Measurements from ENCODE around the gene MAL.
A peak's percentile ranks its signal among the peaks of the same experiment; 100 is the strongest.

MAL gene

GRCh38 chr2:95056044-95056443, 30.5 kb downstream of the MAL start:
- DNase-seq (ENCODE audit: insufficient read length), result no peak
- TF ChIP-seq POLR2AphosphoS5 (IDR thresholded peaks at IDR 0.05; ENCODE audit: low read depth, low read length) (no peak), POLR2A (IDR thresholded peaks at IDR 0.05; ENCODE audit: low read depth, low read length) (no peak), TAF1 (IDR thresholded peaks at IDR 0.05; ENCODE audit: borderline replicate concordance, low read depth, low read length) (no peak)
- FAIRE-seq, result no peak

- FAIRE-seq, result no peak
- TF ChIP-seq POLR2A (IDR thresholded peaks at IDR 0.05; ENCODE audit: low read depth, low read length) (no peak), TAF1 (IDR thresholded peaks at IDR 0.05; ENCODE audit: borderline replicate concordance, low read depth, low read length) (no peak), POLR2AphosphoS5 (IDR thresholded peaks at IDR 0.05; ENCODE audit: low read depth, low read length) (no peak)
- DNase-seq (ENCODE audit: insufficient read length), result no peak
These were observed 31.3 kb downstream of the MAL start for GRCh38 chr2:95056461-95057459.

DNA sequence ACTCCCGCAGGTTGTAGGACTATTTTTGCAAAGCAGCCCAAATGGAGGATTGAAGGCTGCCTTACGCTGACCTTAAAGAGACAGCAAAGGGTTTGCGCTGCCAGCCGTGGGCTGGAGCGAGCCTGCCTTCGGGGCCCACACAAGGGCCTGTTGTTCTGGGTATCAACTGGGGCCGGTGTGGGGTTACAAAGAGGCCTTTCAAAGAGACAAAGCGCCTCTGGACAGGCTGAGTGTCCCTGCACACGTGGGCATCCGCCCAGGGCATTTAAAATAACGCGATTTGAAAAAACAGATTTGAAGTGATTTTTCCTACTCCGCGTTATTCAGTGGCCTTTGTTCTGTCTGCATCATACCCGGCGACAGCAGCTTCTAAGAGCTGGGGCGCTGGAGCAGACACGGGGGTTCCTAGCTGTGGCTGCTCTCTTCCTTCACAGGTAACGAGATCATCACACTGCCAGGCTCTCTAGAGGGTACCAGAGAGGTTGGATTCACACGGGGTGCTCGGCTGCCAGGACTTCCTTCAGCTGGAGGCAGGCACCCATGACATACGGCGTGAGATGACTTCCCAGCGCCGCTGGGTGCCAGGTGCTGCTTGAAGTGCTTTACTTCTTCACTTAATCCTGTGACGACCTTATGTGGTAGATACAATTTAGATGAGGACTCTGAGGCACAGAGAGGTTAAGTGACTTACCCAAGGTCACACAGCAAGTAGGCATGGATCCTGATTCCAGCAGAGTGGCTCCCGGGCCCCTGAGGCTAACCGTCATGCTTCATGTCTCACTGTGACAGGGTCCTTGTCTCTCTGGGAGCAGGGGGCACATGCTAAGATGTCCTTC, 32.2 kb downstream of the MAL start:
- no peak for DNase-seq (ENCODE audit: insufficient read length)
- FAIRE-seq, result no peak
- TF ChIP-seq TAF1 (IDR thresholded peaks at IDR 0.05; ENCODE audit: borderline replicate concordance, low read depth, low read length), result no peak
- no peak for TF ChIP-seq POLR2A (IDR thresholded peaks at IDR 0.05; ENCODE audit: low read depth, low read length)
- no peak for TF ChIP-seq POLR2AphosphoS5 (IDR thresholded peaks at IDR 0.05; ENCODE audit: low read depth, low read length)

- no peak for TF ChIP-seq TAF1 (IDR thresholded peaks at IDR 0.05; ENCODE audit: borderline replicate concordance, low read depth, low read length)
- no peak for TF ChIP-seq POLR2A (IDR thresholded peaks at IDR 0.05; ENCODE audit: low read depth, low read length)
- no peak for TF ChIP-seq POLR2AphosphoS5 (IDR thresholded peaks at IDR 0.05; ENCODE audit: low read depth, low read length)
- FAIRE-seq, result no peak
- no peak for DNase-seq (ENCODE audit: insufficient read length)
These were observed 33.0 kb downstream of the MAL start for GRCh38 chr2:95058466-95058988.

- FAIRE-seq, result no peak
These were observed 33.6 kb downstream of the MAL start for GRCh38 chr2:95058989-95059641.

DNA sequence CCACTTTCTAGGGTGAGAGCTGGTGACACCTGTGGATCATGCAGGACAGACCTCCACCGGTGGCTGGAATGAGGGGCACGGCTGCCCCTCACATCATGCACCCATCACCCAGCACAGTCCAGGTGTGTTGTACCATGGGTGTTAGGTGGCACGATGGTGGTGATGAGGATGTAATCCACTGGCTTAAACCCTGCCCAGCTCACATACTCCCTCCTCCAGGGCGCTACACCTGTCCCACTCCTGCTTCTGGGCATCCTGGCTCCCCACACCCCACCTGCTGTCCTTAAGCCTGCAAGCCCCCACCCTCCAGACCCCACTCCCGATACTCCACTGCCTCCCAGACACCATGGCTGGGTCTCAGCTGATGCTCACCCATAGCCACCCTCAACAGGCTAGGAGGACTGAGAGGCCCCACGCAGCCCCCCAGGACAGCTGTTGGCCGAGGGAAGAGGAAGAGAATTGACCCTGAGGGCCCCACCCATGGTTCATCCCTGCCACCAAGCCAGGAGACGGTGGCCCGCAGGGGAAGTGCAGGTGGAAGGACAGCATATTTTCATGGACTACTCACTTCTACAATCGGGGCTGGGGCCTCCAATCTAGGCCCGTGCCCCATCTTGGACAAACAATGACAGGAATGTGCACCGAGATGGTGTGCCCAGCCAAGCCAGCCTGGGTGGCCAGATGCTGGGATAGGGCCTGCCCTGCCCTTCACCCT, 34.3 kb downstream of the MAL start:
- DNase-seq (ENCODE audit: insufficient read length), result no peak

More at GRCh38 chr2:95058989-95059641, 33.6 kb downstream of the MAL start:
- TF ChIP-seq POLR2A (IDR thresholded peaks at IDR 0.05; ENCODE audit: low read depth, low read length) (no peak), POLR2AphosphoS5 (IDR thresholded peaks at IDR 0.05; ENCODE audit: low read depth, low read length) (no peak), TAF1 (IDR thresholded peaks at IDR 0.05; ENCODE audit: borderline replicate concordance, low read depth, low read length) (no peak)
- DNase-seq (ENCODE audit: insufficient read length), result no peak

DNA sequence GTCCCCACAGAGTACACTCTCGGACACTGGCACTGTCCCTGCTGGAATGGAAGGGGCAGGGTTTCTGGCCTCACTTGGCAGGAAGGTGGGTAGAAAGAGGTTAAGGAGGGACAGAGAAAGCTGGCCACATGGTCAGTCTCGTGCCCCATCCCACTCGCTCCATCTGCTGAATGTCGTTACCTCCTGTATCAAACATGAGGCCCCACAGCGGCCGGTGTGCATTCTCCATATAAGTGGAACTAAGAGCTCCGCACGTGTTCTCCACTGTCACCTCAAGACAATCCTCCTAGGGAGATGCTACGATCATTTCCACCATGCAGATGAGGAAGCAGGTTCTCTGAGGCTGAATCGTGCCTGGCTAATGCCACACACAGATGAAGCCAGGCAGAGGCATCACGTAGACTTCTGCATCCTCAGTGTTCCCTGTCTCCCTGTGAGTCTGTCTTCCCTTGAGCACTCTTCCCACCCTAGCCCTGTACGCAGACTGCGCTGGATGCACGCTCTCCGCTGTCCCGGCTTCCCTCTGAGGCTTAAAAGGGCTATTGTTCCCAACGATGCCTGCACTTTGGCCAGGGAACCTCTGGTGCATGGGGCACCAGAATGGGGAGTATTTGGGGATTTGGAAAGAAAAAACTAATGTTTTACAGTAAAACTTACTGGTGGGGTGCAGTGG, 35.1 kb downstream of the MAL start:
- no peak for FAIRE-seq

More for the DNA sequence above, 34.3 kb downstream of the MAL start:
- TF ChIP-seq POLR2AphosphoS5 (IDR thresholded peaks at IDR 0.05; ENCODE audit: low read depth, low read length) (no peak), POLR2A (IDR thresholded peaks at IDR 0.05; ENCODE audit: low read depth, low read length) (no peak), TAF1 (IDR thresholded peaks at IDR 0.05; ENCODE audit: borderline replicate concordance, low read depth, low read length) (no peak)
- no peak for FAIRE-seq

GRCh38 chr2:95061119-95061512, 35.6 kb downstream of the MAL start:
- TF ChIP-seq POLR2A (IDR thresholded peaks at IDR 0.05; ENCODE audit: low read depth, low read length) (no peak), POLR2AphosphoS5 (IDR thresholded peaks at IDR 0.05; ENCODE audit: low read depth, low read length) (no peak), TAF1 (IDR thresholded peaks at IDR 0.05; ENCODE audit: borderline replicate concordance, low read depth, low read length) (no peak)
- no peak for FAIRE-seq
- DNase-seq (ENCODE audit: insufficient read length), result no peak

More for the DNA sequence above, 35.1 kb downstream of the MAL start:
- DNase-seq (ENCODE audit: insufficient read length), result no peak
- no peak for TF ChIP-seq POLR2A (IDR thresholded peaks at IDR 0.05; ENCODE audit: low read depth, low read length)
- no peak for TF ChIP-seq TAF1 (IDR thresholded peaks at IDR 0.05; ENCODE audit: borderline replicate concordance, low read depth, low read length)
- TF ChIP-seq POLR2AphosphoS5 (IDR thresholded peaks at IDR 0.05; ENCODE audit: low read depth, low read length), result no peak

- peak; percentile 21 for FAIRE-seq
- TF ChIP-seq POLR2A (IDR thresholded peaks at IDR 0.05; ENCODE audit: low read depth, low read length), result no peak
- TF ChIP-seq POLR2AphosphoS5 (IDR thresholded peaks at IDR 0.05; ENCODE audit: low read depth, low read length), result no peak
- TF ChIP-seq TAF1 (IDR thresholded peaks at IDR 0.05; ENCODE audit: borderline replicate concordance, low read depth, low read length), result no peak
These were observed 36.2 kb downstream of the MAL start for GRCh38 chr2:95061601-95062183.

More at GRCh38 chr2:95061601-95062183, 36.2 kb downstream of the MAL start:
- DNase-seq (ENCODE audit: insufficient read length), result no peak

Measured in GM12892 (cell line).